IPS DF 4.7 (cell line): Measurements from ENCODE around the gene PDE7B.
"Not testable (repeated sequence)": the region's sequence is repeated elsewhere in the genome, so short reads cannot be mapped to it uniquely, and the experiment has no call there.

ENCODE experiments used
- DNase-seq: peaks from one replicate; pipeline ENCODE4 v3.0.0-alpha.2; 2013; ENCODE audit warnings: low spot score; ENCODE audit errors: extremely low read depth

The PDE7B gene

DNA sequence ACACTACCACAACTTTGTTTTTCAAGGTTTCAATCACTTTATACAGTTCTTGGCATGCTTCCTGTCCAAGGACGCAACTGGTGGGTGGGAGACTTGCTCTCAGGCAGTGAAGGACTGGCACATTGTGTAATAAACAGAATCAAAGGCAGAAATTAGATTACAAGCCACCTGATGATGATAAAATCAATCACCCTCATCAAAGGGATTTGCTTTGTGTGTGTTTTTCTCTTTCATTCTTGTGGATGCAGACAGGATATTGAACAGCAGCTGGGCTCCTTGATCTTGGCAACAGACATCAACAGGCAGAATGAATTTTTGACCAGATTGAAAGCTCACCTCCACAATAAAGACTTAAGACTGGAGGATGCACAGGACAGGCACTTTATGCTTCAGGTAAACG lies 327.2 kb downstream of the PDE7B start:
- DNase-seq, result no peak

- no peak for DNase-seq
Observed at GRCh38 chr6:136180704-136181511, 329.4 kb downstream of the PDE7B start.

DNA sequence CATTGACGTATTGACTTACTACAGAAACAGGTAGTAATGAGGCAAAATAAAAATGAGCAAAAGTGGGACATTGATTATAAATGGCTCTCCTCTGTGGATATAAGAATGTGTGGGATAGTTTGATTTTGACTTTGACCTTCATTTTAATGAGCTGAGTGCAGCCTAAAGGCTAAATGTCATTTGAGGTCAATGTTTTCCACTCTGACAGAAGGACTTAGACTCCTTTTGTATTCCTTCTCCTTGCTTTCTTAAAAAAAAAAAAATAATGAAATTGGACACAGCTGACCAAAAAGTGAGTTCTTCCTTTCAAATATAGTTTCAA lies 330.0 kb downstream of the PDE7B start:
- no peak for DNase-seq

DNA sequence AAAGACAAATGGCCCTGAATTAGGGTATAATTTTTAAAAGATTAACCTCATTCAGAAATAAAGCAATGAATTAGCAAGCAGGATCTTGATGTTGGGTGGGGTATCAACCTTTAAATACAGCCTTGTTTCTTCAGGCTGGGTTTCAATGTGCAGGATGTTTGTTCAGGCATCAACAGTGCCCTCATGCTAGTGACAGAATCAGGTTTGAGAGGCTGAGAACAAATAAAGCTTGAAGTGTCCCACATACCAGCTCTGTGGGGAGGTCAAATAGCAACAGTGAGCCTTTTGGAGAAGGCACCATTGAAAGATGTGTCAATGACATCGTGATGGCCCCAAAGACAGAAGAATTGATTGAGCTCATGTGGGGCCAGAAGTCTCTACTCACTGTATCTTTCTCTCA lies 330.4 kb downstream of the PDE7B start:
- no peak for DNase-seq

DNA sequence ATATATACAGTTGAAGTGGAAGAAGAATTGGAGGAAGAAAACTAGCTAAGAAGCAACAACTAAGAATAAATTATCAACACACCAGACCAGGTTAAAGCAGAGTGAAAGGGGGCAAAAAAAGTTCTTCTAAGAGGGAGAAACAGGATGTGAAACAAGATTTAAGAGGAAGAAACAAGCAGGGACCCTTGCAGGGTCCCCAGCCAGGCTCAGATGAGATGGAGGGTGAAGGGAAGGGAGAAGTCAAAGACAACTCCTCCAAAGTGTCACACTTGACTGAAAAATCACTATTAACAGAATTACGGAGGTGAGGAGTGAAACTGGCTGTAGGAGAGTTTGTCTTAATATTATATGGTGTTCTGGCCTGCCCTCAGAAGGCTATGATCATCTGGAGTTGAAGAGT lies 333.2 kb downstream of the PDE7B start:
- no peak for DNase-seq

GRCh38 chr6:136186363-136186762 lies 334.9 kb downstream of the PDE7B start:
- no peak for DNase-seq

DNA sequence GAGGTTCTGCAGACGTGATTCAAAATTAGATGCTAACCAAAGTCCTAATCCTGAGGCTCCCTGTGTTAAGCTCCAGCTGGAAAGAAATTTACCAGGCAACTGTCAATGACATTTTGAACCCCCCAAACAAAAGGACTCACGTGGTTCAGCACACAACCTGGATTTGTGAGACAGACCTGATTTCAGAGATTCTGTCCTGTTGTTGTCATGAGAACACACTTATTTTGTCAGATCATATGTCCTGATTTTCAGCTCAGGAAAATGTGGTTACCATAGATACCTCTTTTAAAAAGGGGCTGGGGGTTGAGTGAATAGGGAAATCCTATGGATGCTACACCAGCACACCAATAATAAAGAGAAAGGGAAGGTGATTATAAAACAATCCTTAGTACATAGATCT lies 337.0 kb downstream of the PDE7B start:
- DNase-seq, result no peak

DNA sequence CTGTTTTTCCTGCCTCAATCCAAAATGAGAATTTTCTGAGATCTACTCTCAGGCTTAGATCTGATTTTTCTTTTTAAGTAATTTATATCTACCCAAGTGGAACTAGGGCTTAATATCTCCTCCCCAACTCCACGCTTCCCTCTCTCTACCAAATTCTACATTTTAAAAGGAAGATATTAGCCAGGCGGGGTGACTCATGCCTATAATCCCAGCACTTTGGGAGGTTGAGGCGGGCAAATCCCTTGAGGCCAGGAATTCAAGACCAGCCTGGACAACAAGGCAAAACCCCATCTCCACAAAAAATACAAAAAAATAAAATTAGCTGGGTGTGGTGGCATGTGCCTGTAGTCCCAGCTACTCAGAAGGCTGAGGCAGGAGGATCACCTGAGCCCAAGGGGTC lies 337.6 kb downstream of the PDE7B start:
- no peak for DNase-seq

DNA sequence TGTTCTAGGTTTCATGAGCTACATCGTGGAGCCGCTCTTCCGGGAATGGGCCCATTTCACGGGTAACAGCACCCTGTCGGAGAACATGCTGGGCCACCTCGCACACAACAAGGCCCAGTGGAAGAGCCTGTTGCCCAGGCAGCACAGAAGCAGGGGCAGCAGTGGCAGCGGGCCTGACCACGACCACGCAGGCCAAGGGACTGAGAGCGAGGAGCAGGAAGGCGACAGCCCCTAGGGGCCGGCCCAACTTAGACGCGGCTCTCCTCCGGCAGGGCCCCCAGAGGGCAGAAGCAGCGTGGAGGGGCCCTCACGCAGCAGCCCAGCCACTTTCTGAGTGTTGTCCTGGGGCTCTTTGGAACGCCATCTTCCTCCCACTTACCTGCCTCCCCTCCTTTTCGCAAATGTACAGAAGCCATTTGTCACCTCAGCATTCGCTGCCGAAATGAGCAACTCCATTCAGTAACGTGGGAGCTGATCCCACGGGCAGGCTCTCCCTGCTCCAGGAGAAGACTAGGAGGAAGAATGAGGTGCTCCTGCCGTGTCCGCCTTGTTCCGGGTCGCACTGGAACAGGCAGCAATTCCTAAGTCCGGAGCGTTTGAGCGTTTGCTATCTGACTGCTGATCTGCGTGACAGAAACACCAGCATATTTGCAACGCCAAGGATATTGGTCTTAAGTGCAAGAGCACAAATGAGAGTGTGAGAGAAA lies 340.3 kb downstream of the PDE7B start:
- DNase-seq, result no peak

- no peak for DNase-seq
Observed at GRCh38 chr6:136192902-136193301, 341.4 kb downstream of the PDE7B start.

DNA sequence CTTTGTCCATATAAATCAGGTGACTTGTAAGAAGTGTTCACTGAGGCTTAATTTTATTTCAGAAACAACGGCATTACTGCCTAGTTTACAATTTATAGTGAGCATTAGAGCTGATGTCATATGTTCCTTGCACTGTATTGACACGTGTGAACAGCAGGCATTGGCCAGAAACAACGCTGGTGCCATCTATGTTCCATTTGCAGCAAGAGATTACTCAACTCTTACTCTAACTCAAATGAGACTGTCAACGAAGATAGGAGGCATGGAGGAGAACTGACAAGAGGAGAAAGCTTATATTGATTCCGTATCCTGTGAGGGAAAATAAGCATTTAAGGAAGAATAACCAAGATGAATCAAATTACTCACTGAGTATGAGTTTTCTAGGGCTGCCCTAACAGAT lies 350.2 kb downstream of the PDE7B start:
- DNase-seq, result no peak

DNA sequence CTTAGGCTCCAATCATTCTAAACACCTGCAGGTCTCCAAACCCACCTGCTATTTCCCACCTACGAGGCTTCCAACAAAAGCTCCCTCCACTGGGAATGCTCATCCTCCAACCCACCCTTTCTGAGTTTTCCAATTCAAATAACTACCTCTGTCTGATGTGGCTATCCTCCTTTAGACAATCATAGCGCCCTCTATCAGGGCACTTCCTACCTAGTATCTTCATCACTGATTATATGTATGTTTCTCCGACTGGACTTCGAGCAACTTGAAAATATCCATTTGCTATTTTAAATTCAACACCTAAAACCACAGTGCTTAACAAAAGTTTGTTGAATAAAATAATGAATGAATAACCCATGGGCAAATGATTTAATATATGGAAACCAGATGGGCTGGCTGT lies 357.3 kb downstream of the PDE7B start:
- DNase-seq, result no peak

- no peak for DNase-seq
Observed at GRCh38 chr6:136209496-136209895, 358.0 kb downstream of the PDE7B start.

DNA sequence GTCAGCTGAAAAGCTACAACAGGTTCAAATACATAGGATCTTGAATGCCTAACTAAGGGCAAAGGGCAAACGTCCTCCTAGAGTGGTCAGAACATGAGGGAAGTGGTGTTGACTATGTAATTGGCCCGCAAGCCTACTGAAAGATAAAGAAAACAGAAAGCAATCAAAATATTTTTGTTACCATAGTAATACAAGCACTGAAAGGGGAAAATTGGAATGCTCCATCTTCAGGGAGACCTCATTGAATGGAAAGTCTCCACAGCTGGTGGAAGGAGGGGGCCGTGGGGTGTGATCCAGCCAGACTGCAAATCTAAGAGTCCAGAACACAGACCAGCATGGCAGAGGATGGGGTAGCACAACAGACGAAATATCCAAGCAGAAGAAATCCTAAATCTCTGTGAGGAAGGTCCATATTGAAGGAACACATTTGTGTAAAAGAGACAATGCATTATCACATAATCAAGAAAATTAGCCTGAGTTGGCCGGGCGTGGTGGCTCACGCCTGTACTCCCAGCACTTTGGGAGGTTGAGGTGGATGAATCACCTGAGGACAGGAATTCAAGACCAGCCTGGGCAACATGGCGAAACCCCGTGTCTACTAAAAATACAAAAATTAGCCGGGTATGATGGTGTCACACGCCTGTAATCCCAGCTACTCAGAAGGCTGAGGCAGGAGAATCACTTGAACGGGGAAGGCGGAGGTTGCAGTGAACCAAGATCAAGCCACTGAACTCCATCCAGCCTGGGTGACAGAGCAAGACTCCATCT lies 359.1 kb downstream of the PDE7B start:
- no peak for DNase-seq

DNA sequence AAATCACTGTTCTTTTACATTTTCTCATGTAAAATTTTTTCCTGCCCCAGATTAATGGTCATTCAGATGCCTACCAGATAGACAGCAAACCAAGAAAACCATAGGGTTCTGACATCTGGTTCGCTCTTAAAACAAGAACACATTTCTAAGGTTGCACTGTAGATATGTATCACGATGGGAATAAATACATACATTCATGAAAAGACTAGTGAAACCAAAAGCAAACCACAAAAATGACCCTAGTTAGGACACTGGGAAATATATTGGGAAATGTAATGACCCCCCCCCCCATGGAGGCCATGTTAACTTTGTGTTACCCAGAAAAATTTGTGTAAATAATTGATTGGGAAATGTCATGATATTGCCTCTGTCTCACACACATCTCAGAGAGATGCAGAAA lies 361.1 kb downstream of the PDE7B start:
- DNase-seq, result no peak

- no peak for DNase-seq
Observed at GRCh38 chr6:136213012-136213539, 361.6 kb downstream of the PDE7B start.

- no peak for DNase-seq
Observed at GRCh38 chr6:136213853-136214252, 362.4 kb downstream of the PDE7B start.

DNA sequence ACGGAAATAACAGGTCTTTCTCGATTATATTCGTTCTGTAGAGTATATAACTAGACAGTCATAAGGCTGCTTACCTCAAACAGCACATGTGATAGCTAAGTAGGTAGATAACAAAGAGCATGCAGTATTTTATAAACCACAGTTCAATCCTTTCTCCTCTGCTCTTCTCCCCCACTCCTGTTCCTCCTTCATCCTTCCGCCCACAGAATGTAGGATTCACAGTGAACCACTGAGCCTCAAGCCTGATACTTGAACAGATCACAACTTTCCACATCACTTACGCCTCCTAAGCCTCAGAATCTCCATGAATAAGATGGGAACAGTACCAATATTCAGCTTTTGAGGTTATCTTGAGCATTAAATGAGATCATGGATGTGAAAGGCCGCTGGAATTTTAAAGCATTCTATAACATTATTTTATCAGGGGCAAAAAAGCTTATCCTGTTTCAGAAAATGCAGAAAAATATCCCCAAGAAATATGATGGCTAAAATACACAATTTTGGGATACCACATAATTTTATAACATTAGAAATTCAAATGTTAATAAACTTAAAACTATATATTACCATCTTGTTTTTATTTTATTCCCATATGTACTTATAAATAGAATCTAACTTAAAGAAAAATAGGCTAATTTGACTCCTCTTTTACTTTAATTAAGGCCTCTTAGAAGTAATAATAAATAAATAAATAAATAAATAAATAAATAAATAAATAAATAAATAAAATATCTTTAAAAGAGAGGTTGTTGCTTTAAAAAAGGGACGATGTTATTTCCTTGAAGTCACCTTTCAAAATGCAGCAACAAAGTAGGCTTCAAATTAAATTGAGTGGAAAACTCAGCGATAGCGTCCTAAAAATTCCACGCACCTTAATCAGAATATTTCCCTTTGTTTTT lies 365.3 kb downstream of the PDE7B start:
- no peak for DNase-seq

- DNase-seq, result not testable (repeated sequence)
Observed at GRCh38 chr6:136224974-136225373, 373.5 kb downstream of the PDE7B start.

- DNase-seq, result no peak
Observed at GRCh38 chr6:136225496-136225895, 374.0 kb downstream of the PDE7B start.

GRCh38 chr6:136226027-136226673 lies 374.6 kb downstream of the PDE7B start:
- no peak for DNase-seq
